IMR-90 (cell line): ENCODE measurements around the gene GDPD5. TPM values are rescaled to one million over a fixed set of nuclear protein-coding genes. Genes with fewer than 3 reads are reported as not detected.

Experiments
- ATAC-seq: fragments of 200-7000 bp; cut with Tn5 transposase; 2 replicates; pipeline ENCODE4 v1.9.1; 2020; ENCODE audit warnings: low read depth, mild to moderate bottlenecking, moderate library complexity
- BruUV-seq: library from RNA; stranded (reverse); fragments of 400-500 nt; replicated peaks from 2 replicates; lab custom pipeline; 2021; lab: Mats Ljungman, UMichigan
- CTCF ChIA-PET: fragments of 300-600 bp; formaldehyde crosslinking; extraction: SDS; loops from one replicate; lab custom pipeline; 2021; ENCODE audit warnings: antibody characterized with exemption; lab: Yijun Ruan, JAX
- POLR2A ChIA-PET: fragments of 300-600 bp; sonication (Branson Sonifier 250); formaldehyde crosslinking; loops from one replicate; lab custom pipeline; 2022; ENCODE audit warnings: antibody characterized with exemption; ENCODE audit not compliant: unreplicated experiment; lab: Charles Lee
- DNase-seq: peaks from one replicate; pipeline ENCODE4 v3.0.0; 2013
- H2AFZ ChIP-seq: replicated peaks from 2 replicates; pipeline ENCODE3; 2013; ENCODE audit warnings: low read length, mild to moderate bottlenecking; ENCODE audit not compliant: poor library complexity
- H2AK5ac ChIP-seq: 2 replicates; pipeline ENCODE4 v1.6.1; 2013; ENCODE audit warnings: low read depth, low read length, inconsistent platforms
- H2AK9ac ChIP-seq: replicated peaks from 2 replicates; pipeline ENCODE3; 2013; ENCODE audit warnings: mild to moderate bottlenecking, low read depth, low read length, moderate library complexity; ENCODE audit not compliant: poor library complexity
- H2BK120ac ChIP-seq: 2 replicates; pipeline ENCODE4 v1.6.1; 2013; ENCODE audit warnings: low read depth, low read length, inconsistent platforms
- H2BK15ac ChIP-seq: 3 replicates; pipeline ENCODE4 v1.6.1; 2013; ENCODE audit warnings: low read depth, low read length, inconsistent platforms
- H2BK20ac ChIP-seq: 2 replicates; pipeline ENCODE4 v1.6.1; 2013; ENCODE audit warnings: low read depth, mild to moderate bottlenecking, inconsistent platforms, low read length, moderate library complexity
- H2BK5ac ChIP-seq: 2 replicates; pipeline ENCODE4 v1.6.1; 2013; ENCODE audit warnings: mild to moderate bottlenecking, low read depth, low read length, inconsistent platforms; ENCODE audit not compliant: poor library complexity, severe bottlenecking
- H3K14ac ChIP-seq: replicated peaks from 2 replicates; pipeline ENCODE4 v1.6.1; 2013; ENCODE audit warnings: low read depth, low read length, inconsistent platforms
- H3K18ac ChIP-seq: 2 replicates; pipeline ENCODE4 v1.6.1; 2013; ENCODE audit warnings: low read depth, low read length, control low read depth
- H3K23ac ChIP-seq: 2 replicates; pipeline ENCODE4 v1.6.1; 2013; ENCODE audit warnings: low read depth, low read length, inconsistent platforms
- H3K27ac ChIP-seq: 2 replicates; pipeline ENCODE4 v1.5.1; 2013; ENCODE audit warnings: mild to moderate bottlenecking, control low read depth, low read length; ENCODE audit not compliant: insufficient read depth
- H3K27me3 ChIP-seq: 2 replicates; pipeline ENCODE4 v1.6.1; 2013; ENCODE audit warnings: low read length; ENCODE audit not compliant: control insufficient read depth, insufficient read depth
- H3K36me3 ChIP-seq: 2 replicates; pipeline ENCODE4 v1.6.1; 2013; ENCODE audit warnings: low read length, mixed read lengths; ENCODE audit not compliant: control insufficient read depth, insufficient read depth
- H3K4ac ChIP-seq: 2 replicates; pipeline ENCODE4 v1.6.1; 2013; ENCODE audit warnings: low read depth, low read length, inconsistent platforms
- H3K4me1 ChIP-seq: 2 replicates; pipeline ENCODE4 v1.6.1; 2013; ENCODE audit warnings: low read length, mixed read lengths; ENCODE audit not compliant: control insufficient read depth, insufficient read depth
- H3K4me2 ChIP-seq: 2 replicates; pipeline ENCODE4 v1.6.1; 2013; ENCODE audit warnings: low read depth, mild to moderate bottlenecking, control low read depth, low read length, moderate library complexity
- H3K4me3 ChIP-seq: 2 replicates; pipeline ENCODE4 v1.5.1; 2013; ENCODE audit warnings: low read depth, mild to moderate bottlenecking, control low read depth, low read length, moderate library complexity; ENCODE audit not compliant: insufficient read depth
- H3K56ac ChIP-seq: 2 replicates; pipeline ENCODE4 v1.6.1; 2013; ENCODE audit warnings: low read length, inconsistent platforms; ENCODE audit not compliant: insufficient read depth; ENCODE audit errors: extremely low read depth
- H3K79me1 ChIP-seq, 2 experiments: 2 replicates each; pipeline ENCODE4 v1.6.1; 2013; ENCODE audit warnings: low read length in 2 of 2, inconsistent platforms in 1 of 2, low read depth in 1 of 2
- H3K9ac ChIP-seq: 2 replicates; pipeline ENCODE4 v1.6.1; 2013; ENCODE audit warnings: low read depth, low read length, control low read depth
- H3K9me1 ChIP-seq: 2 replicates; pipeline ENCODE4 v1.6.1; 2013; ENCODE audit warnings: low read length, inconsistent platforms; ENCODE audit not compliant: insufficient read depth
- H3K9me3 ChIP-seq: 2 replicates; pipeline ENCODE4 v1.6.1; 2013; ENCODE audit warnings: low read length; ENCODE audit not compliant: control insufficient read depth, insufficient read depth
- H4K20me1 ChIP-seq: 2 replicates; pipeline ENCODE4 v1.6.1; 2013; ENCODE audit warnings: low read length, inconsistent platforms; ENCODE audit not compliant: insufficient read depth
- H4K5ac ChIP-seq: 2 replicates; pipeline ENCODE4 v1.6.1; 2013; ENCODE audit warnings: mild to moderate bottlenecking, low read depth, low read length, control low read depth
- H4K8ac ChIP-seq, 2 experiments: 2 replicates each; pipeline ENCODE4 v1.6.1; 2013; ENCODE audit warnings: low read depth in 2 of 2, low read length in 2 of 2, control low read depth in 1 of 2, inconsistent platforms in 1 of 2
- H4K91ac ChIP-seq: 2 replicates; pipeline ENCODE4 v1.6.1; 2013; ENCODE audit warnings: low read depth, low read length, inconsistent platforms; ENCODE audit not compliant: insufficient read depth
- CEBPB ChIP-seq: IDR thresholded peaks from 2 replicates; pipeline ENCODE4 v1.6.1; 2012; ENCODE audit warnings: low read depth, low read length, improper control_type of control experiment
- CTCF ChIP-seq: conservative IDR thresholded peaks from 2 replicates; pipeline ENCODE4 v1.5.1; 2012; ENCODE audit warnings: mild to moderate bottlenecking, low read depth, low read length, improper control_type of control experiment
- MAZ ChIP-seq: IDR thresholded peaks from 2 replicates; pipeline ENCODE4 v1.6.1; 2012; ENCODE audit warnings: low read depth, mild to moderate bottlenecking, low read length, improper control_type of control experiment, moderate library complexity, borderline replicate concordance
- MXI1 ChIP-seq: IDR thresholded peaks from 2 replicates; pipeline ENCODE4 v1.6.1; 2012; ENCODE audit warnings: low read depth, mild to moderate bottlenecking, low read length, moderate library complexity, borderline replicate concordance
- NFE2L2 ChIP-seq: fragments of 150-350 bp; IDR thresholded peaks from 2 replicates; pipeline ENCODE4 v1.6.1; 2016; ENCODE audit warnings: low read depth, mild to moderate bottlenecking, low read length
- RAD21 ChIP-seq: IDR thresholded peaks from 2 replicates; pipeline ENCODE4 v1.6.1; 2012; ENCODE audit warnings: low read length, improper control_type of control experiment
- USF2 ChIP-seq: fragments of 150-350 bp; IDR thresholded peaks from 2 replicates; pipeline ENCODE4 v1.6.1; 2017; ENCODE audit warnings: mild to moderate bottlenecking, antibody characterized with exemption, low read length, low read depth
- WGBS, 2 experiments: methylation state at CpG; one replicate each; pipeline versions ENCODE4 v1.1.5 to v1.1.7; 2013; ENCODE audit warnings: missing lambda C conversion rate in 2 of 2; ENCODE audit not compliant: insufficient read length in 1 of 2; ENCODE audit errors: extremely low coverage in 2 of 2; 5-methylcytosine and 5-hydroxymethylcytosine counted together
- dilution Hi-C: fragments of 300-500 bp; cut with HindIII; formaldehyde crosslinking; loops from one replicate; pipeline ENCODE4 v1.14.3; 2018; ENCODE audit warnings: low sequenced_read_pairs; ENCODE audit not compliant: unreplicated experiment
- in situ Hi-C: fragments of 300-500 bp; cut with MboI; formaldehyde crosslinking; loops from 3 replicates; pipeline ENCODE4 v1.14.3; 2019; ENCODE audit warnings: low sequenced_read_pairs, inconsistent platforms, mixed read lengths
- intact Hi-C: fragments of 100-400 bp; cut with micrococcal nuclease; formaldehyde crosslinking; loops from 2 replicates; pipeline ENCODE4 v1.10.0; 2022
- polyA plus RNA-seq, 3 experiments: library from polyadenylated mRNA; depleted of rRNA; stranded (reverse); fragments of >200 nt; gene quantifications; 2 replicates each; pipeline ENCODE4 v1.2.3, GENCODE V29; 2012; ENCODE audit warnings: low replicate concordance in 1 of 3
- total RNA-seq: library from RNA; depleted of rRNA; stranded (reverse); fragments of >200 nt; gene quantifications from 2 replicates; pipeline ENCODE4 v1.2.3, GENCODE V29; 2012

Gene GDPD5
- total and polyA plus RNA-seq, 2 of the 4 experiments (the other 2 are of a cell fraction), result 2.0 to 7.9 TPM

- Histone ChIP-seq H2AK9ac (no peak overlapping the region), H2BK5ac (no peak overlapping the region), H4K5ac (no peak overlapping the region), H3K14ac (no peak overlapping the region), H3K23ac (no peak overlapping the region), H3K36me3 (no peaks in the 10 kb centered on the region), H2AK5ac (no peak overlapping the region; the same call in 1 of the 2 replicates), H3K79me1 (no peaks in the 10 kb centered on the region), H3K9me3 (no peaks in the 10 kb centered on the region), H3K4me1 (peaks cover 7% of the 10 kb centered on the region), H3K18ac (no peak overlapping the region; the same call in 1 of the 2 replicates), H3K56ac (no peak overlapping the region), H3K4ac (no peak overlapping the region), H2BK15ac (no peak overlapping the region), H4K91ac (no peak overlapping the region), H2AFZ (no peak overlapping the region), H2BK120ac (no peak overlapping the region), H3K9me1 (0 out of 2 replicates have a peak, but pooled peaks cover 3% of the 10 kb centered on the region), H3K27ac (no peak overlapping the region), H4K20me1 (no peaks in the 10 kb centered on the region), H3K9ac (no peak overlapping the region), H3K27me3 (no peaks in the 10 kb centered on the region), H3K4me3 (no peak overlapping the region), H3K4me2 (no peak overlapping the region), H2BK20ac (no peak overlapping the region), H4K8ac (no peak overlapping the region)
- dilution Hi-C loops, result no loop called here
- ATAC-seq, result no peak
- ChIA-PET CTCF (no interaction called here), POLR2A (no interaction called here)
- in situ Hi-C loops, result no loop called here
- intact Hi-C loops, result loop anchor here (5.0 kb wide), 1 partner anchor 42 kb away; no protein-coding TSS in a partner anchor
- no TSS peak for BruUV-seq
- 87% methylated on average over 4 of the region's 5 CpGs; no CpG with 5 or more reads in 1 of the 2 experiments for WGBS, 2 experiments
- TF ChIP-seq RAD21 (no peak), CTCF (no peak), NFE2L2 (no peak), MXI1 (no peak), USF2 (no peak), CEBPB (no peak), MAZ (no peak)
- no peak for DNase-seq
Observed at GRCh38 chr11:75454987-75455386, 70.8 kb downstream of the GDPD5 start.
